Transverse colon (tissue), 4 donors: ENCODE results near the gene DOCK9. TPM values are rescaled to one million over a fixed set of nuclear protein-coding genes. Genes with fewer than 3 reads are reported as not detected.

ENCODE experiments used
- DNase-seq: peaks from one replicate; pipeline ENCODE4 v3.0.0-alpha.2; 2019
- H3K27ac ChIP-seq, 4 donors: fragments of 200-600 bp; sonication (generic); 2 replicates each; pipeline ENCODE4 v1.5.1; 2016 to 2018; ENCODE audit warnings: inconsistent platforms in 4 of 4
- H3K27me3 ChIP-seq: fragments of 200-600 bp; sonication (generic); 2 replicates; pipeline ENCODE4 v1.5.1; 2017; ENCODE audit warnings: inconsistent platforms
- H3K36me3 ChIP-seq, 4 donors: fragments of 200-600 bp; sonication (generic); 2 replicates each; pipeline ENCODE4 v1.5.1; 2017 to 2019; ENCODE audit warnings: inconsistent platforms in 4 of 4
- H3K4me1 ChIP-seq, 4 donors: fragments of 200-600 bp; sonication (generic); 2 replicates each; pipeline ENCODE4 v1.5.1; 2017 to 2020; ENCODE audit warnings: inconsistent platforms in 4 of 4
- H3K4me3 ChIP-seq, 4 donors: fragments of 200-600 bp; sonication (generic); 1 replicate in 1 of 4; 2 replicates in 3 of 4; pipeline versions ENCODE4 v1.5.1 to v1.6.1; 2017 to 2019; ENCODE audit warnings: inconsistent platforms in 4 of 4
- H3K9me3 ChIP-seq, 2 donors: fragments of 200-600 bp; sonication (generic); 2 replicates each; pipeline ENCODE4 v1.5.1; 2017 to 2019; ENCODE audit warnings: inconsistent platforms in 2 of 2
- CTCF ChIP-seq, 5 experiments: fragments of 200-600 bp in 3 of 5; fragments of 450-650 bp in 2 of 5; sonication (generic) in 3 of 5; IDR thresholded peaks; 1 replicate in 2 of 5; 2 replicates in 3 of 5; pipeline ENCODE4 v1.5.1; 2016 to 2017; ENCODE audit warnings: antibody characterized with exemption in 5 of 5, inconsistent platforms in 3 of 5, mild to moderate bottlenecking in 2 of 5, moderate library complexity in 1 of 5
- EP300 ChIP-seq: sonication (generic); formaldehyde crosslinking; IDR thresholded peaks from one replicate; pipeline ENCODE4 v1.6.1; 2017; ENCODE audit warnings: antibody characterized with exemption, low read depth
- POLR2A ChIP-seq: fragments of 450-650 bp; IDR thresholded peaks from one replicate; pipeline ENCODE4 v1.6.1; 2016; ENCODE audit warnings: antibody characterized with exemption, mild to moderate bottlenecking, moderate library complexity
- POLR2AphosphoS5 ChIP-seq, 3 donors: sonication (generic); formaldehyde crosslinking; IDR thresholded peaks; one replicate each; pipeline ENCODE4 v1.6.1; 2016; ENCODE audit warnings: antibody characterized with exemption in 3 of 3
- WGBS, 2 donors: methylation state at CpG; one replicate each; pipeline ENCODE4 v1.1.5; 2018; ENCODE audit warnings: low coverage in 1 of 2; 5-methylcytosine and 5-hydroxymethylcytosine counted together
- in situ Hi-C, 4 donors: fragments of 200-750 bp; cut with MboI; loops; one replicate each; pipeline versions ENCODE4 v1.15.0 to v1.15.1; 2017; ENCODE audit warnings: low sequenced_read_pairs in 3 of 4, low pct_ligation_motif_present in 1 of 4, low pct_unique_long_range_greater_than_20kb in 1 of 4
- intact Hi-C: fragments of 100-400 bp; cut with DNase I; formaldehyde crosslinking; loops from one replicate; pipeline ENCODE4 v1.15.1; 2023; ENCODE audit warnings: low total_unique reads
- total RNA-seq, 4 donors: library from RNA; depleted of rRNA; stranded (reverse); fragments of >200 nt; gene quantifications; one replicate each; pipeline ENCODE4 v1.1.0, GENCODE V29; 2016

DOCK9 gene
- total RNA-seq, 4 donors from 2014 or later, result 44.5 to 120 (median 71.4) TPM

- H3K4me3 ChIP-seq, result no peak overlapping the region
- H3K9me3 ChIP-seq, result no peaks in the 10 kb centered on the region
- no peak for DNase-seq
- H3K4me1 ChIP-seq, result no peaks in the 10 kb centered on the region
- TF ChIP-seq POLR2A (no peak), CTCF (IDR thresholded peaks at IDR 0.05) (no peak), EP300 (no peak), POLR2AphosphoS5 (IDR thresholded peaks at IDR 0.05) (no peak)
- no peaks in the 10 kb centered on the region for H3K27me3 ChIP-seq
- intact Hi-C loops, result no loop called here
- WGBS, 2 donors, result 98 to 100% methylated on average over 2 to 3 of the region's 3 CpGs
- H3K27ac ChIP-seq, result no peak overlapping the region
- in situ Hi-C loops, result no loop called here
- H3K36me3 ChIP-seq, result peaks cover 0 to 23% (median 11%) of the 10 kb centered on the region in 4 donors
Measured at GRCh38 chr13:98877466-98877865, 100.4 kb downstream of the DOCK9 start.

- WGBS, 2 donors, result 53 to 67% methylated on average over 1 of the region's 1 CpG
- no peak for TF ChIP-seq POLR2AphosphoS5 (IDR thresholded peaks at IDR 0.05)
- TF ChIP-seq CTCF (IDR thresholded peaks at IDR 0.05), result no peak
- no peak for TF ChIP-seq POLR2A
- no peak for TF ChIP-seq EP300
- Histone ChIP-seq H3K27me3 (no peaks in the 10 kb centered on the region), H3K36me3 (peaks cover 0 to 7% (median 2%) of the 10 kb centered on the region in 4 donors), H3K27ac (no peak overlapping the region), H3K4me1 (no peaks in the 10 kb centered on the region), H3K9me3 (no peaks in the 10 kb centered on the region), H3K4me3 (no peak overlapping the region)
- in situ Hi-C loops (no loop called here), intact Hi-C loops (no loop called here)
- no peak for DNase-seq
Measured at GRCh38 chr13:98875146-98875729, 102.6 kb downstream of the DOCK9 start.

- peaks cover 0 to 7% (median 0%) of the 10 kb centered on the region in 4 donors for H3K36me3 ChIP-seq
- H3K4me3 ChIP-seq, result no peak overlapping the region
- no peak for TF ChIP-seq CTCF (IDR thresholded peaks at IDR 0.05)
- no peak for TF ChIP-seq EP300
- H3K9me3 ChIP-seq, result no peaks in the 10 kb centered on the region
- DNase-seq, result no peak
- no peak overlapping the region for H3K27ac ChIP-seq
- in situ Hi-C loops (no loop called here), intact Hi-C loops (no loop called here)
- H3K27me3 ChIP-seq, result no peaks in the 10 kb centered on the region
- 85 to 91% methylated on average over 2 of the region's 2 CpGs for WGBS, 2 donors
- no peaks in the 10 kb centered on the region for H3K4me1 ChIP-seq
Measured at GRCh38 chr13:98874029-98874397, 103.9 kb downstream of the DOCK9 start.

- Histone ChIP-seq H3K27ac (no peak overlapping the region), H3K27me3 (no peaks in the 10 kb centered on the region), H3K4me3 (no peak overlapping the region), H3K4me1 (no peaks in the 10 kb centered on the region), H3K9me3 (no peaks in the 10 kb centered on the region), H3K36me3 (peaks cover 0 to 7% (median 0%) of the 10 kb centered on the region in 4 donors)
- TF ChIP-seq POLR2AphosphoS5 (IDR thresholded peaks at IDR 0.05) (no peak), EP300 (no peak), POLR2A (no peak), CTCF (IDR thresholded peaks at IDR 0.05) (no peak)
- whole genome bisulfite sequencing, 2 donors, result 80 to 95% methylated on average over 1 to 3 of the region's 3 CpGs
- no peak for DNase-seq
- intact Hi-C loops (no loop called here), in situ Hi-C loops (no loop called here)
Measured at GRCh38 chr13:98873377-98874028, 104.4 kb downstream of the DOCK9 start.
